K562 (cell line): ENCODE results near the gene ACTN2. TPM values are rescaled to one million over a fixed set of nuclear protein-coding genes. Genes with fewer than 3 reads are reported as not detected.

Experiments used
- ESRRA ChIP-seq: fragments of 450-650 bp; IDR thresholded peaks from 2 replicates; pipeline ENCODE4 v1.6.1; 2014; ENCODE audit warnings: low read depth, mild to moderate bottlenecking, moderate library complexity, borderline replicate concordance
- HNRNPL ChIP-seq: fragments of 200-400 bp; formaldehyde crosslinking; IDR thresholded peaks from 2 replicates; pipeline ENCODE4 v1.6.1; 2017; ENCODE audit warnings: low read depth, mild to moderate bottlenecking, low read length
- NRF1 ChIP-seq, 2 experiments: fragments of 450-650 bp; IDR thresholded peaks in 1 of 2; conservative IDR thresholded peaks in 1 of 2; 2 replicates each; pipeline ENCODE4 v1.6.1; 2014; ENCODE audit warnings: mild to moderate bottlenecking in 2 of 2
- PTTG1 ChIP-seq: fragments of 450-650 bp; IDR thresholded peaks from 2 replicates; pipeline ENCODE4 v1.6.1; 2016; ENCODE audit warnings: low read depth, mild to moderate bottlenecking, missing genetic modification characterization, missing compliant biosample characterization
- SAFB ChIP-seq: fragments of 200-400 bp; formaldehyde crosslinking; IDR thresholded peaks from 2 replicates; pipeline ENCODE4 v1.6.1; 2017; ENCODE audit warnings: low read depth, low read length, borderline replicate concordance
- TAF7 ChIP-seq: fragments of 450-650 bp; IDR thresholded peaks from 2 replicates; pipeline ENCODE4 v1.6.1; 2016; ENCODE audit warnings: missing genetic modification characterization, missing compliant biosample characterization
- U2AF1 ChIP-seq: fragments of 200-400 bp; formaldehyde crosslinking; optimal IDR thresholded peaks from 2 replicates; pipeline ENCODE3; 2017; ENCODE audit warnings: mild to moderate bottlenecking, low read depth, low read length, moderate library complexity
- U2AF2 ChIP-seq: fragments of 200-400 bp; formaldehyde crosslinking; optimal IDR thresholded peaks from 2 replicates; pipeline ENCODE3; 2017; ENCODE audit warnings: low read depth, mild to moderate bottlenecking, low read length
- XRCC5 ChIP-seq: fragments of 200-400 bp; formaldehyde crosslinking; IDR thresholded peaks from 2 replicates; pipeline ENCODE4 v1.6.1; 2017; ENCODE audit warnings: low read depth, mild to moderate bottlenecking, low read length
- ZNF133 ChIP-seq: fragments of 250-450 bp; sonication (Bioruptor Pico); IDR thresholded peaks from 2 replicates; pipeline ENCODE4 v1.4.0; 2020; ENCODE audit warnings: mild to moderate bottlenecking
- ZNF143 ChIP-seq: sonication (generic); formaldehyde crosslinking; IDR thresholded peaks from 2 replicates; pipeline ENCODE4 v1.9.0; 2022; ENCODE audit warnings: mild to moderate bottlenecking, missing genetic modification reagents
- ZNF212 ChIP-seq: fragments of 450-650 bp; formaldehyde crosslinking; IDR thresholded peaks from 2 replicates; pipeline ENCODE4 v1.4.0; 2020; ENCODE audit warnings: mild to moderate bottlenecking
- ZNF707 ChIP-seq: fragments of 250-450 bp; sonication (Bioruptor Pico); conservative IDR thresholded peaks from 2 replicates; pipeline ENCODE4 v1.8.0; 2022; ENCODE audit warnings: inconsistent platforms, mild to moderate bottlenecking, moderate library complexity
- ZNF717 ChIP-seq: fragments of 250-450 bp; sonication (Bioruptor Pico); IDR thresholded peaks from 2 replicates; pipeline ENCODE4 v1.5.0; 2021
- polyA plus RNA-seq, 8 experiments: library from polyadenylated mRNA; depleted of rRNA in 4 of 8; stranded (reverse) in 5 of 8; unstranded in 3 of 8; fragments of >200 nt; fragmentation: Nextera tagmentation in 2 of 8; fragmentation: Illumina TruSeq in 1 of 8; extraction: Ambion mirVana in 2 of 8; extraction: Trizol in 1 of 8; gene quantifications; 2 replicates each; pipeline versions ENCODE4 v1.2.1 to v1.2.3, GENCODE V29; 2011 to 2014; ENCODE audit warnings: inconsistent platforms in 1 of 8, missing spikeins in 1 of 8
- total RNA-seq, 7 experiments: library from RNA; depleted of rRNA in 6 of 7; stranded (reverse); fragments of >200 nt in 6 of 7; fragmentation: Illumina TruSeq in 2 of 7; extraction: Trizol in 2 of 7; gene quantifications; 2 replicates each; pipeline versions ENCODE4 v1.2.1 to v1.2.3, GENCODE V29; 2011 to 2021; ENCODE audit warnings: low replicate concordance in 1 of 7
- TF ChIP-seq, protein P1 (sequence below): fragments of 450-650 bp; formaldehyde crosslinking; IDR thresholded peaks from 2 replicates; pipeline ENCODE4 v1.4.0; 2020; ENCODE audit warnings: mild to moderate bottlenecking, moderate library complexity
- TF ChIP-seq, protein P2 (sequence below): sonication (generic); formaldehyde crosslinking; IDR thresholded peaks from 2 replicates; pipeline ENCODE4 v1.8.1; 2022; ENCODE audit warnings: missing genetic modification reagents
- TF ChIP-seq, protein P3 (sequence below): fragments of 450-650 bp; IDR thresholded peaks from 2 replicates; pipeline ENCODE4 v1.6.1; 2017; ENCODE audit warnings: mild to moderate bottlenecking, moderate library complexity
- TF ChIP-seq, protein P4 (sequence below), 2 experiments: fragments of 450-650 bp in 1 of 2; IDR thresholded peaks; 2 replicates each; pipeline ENCODE4 v1.6.1; 2011 to 2017; ENCODE audit warnings: low read depth in 2 of 2, antibody characterized with exemption in 1 of 2, borderline replicate concordance in 1 of 2, low read length in 1 of 2, mild to moderate bottlenecking in 1 of 2, mixed read lengths in 1 of 2; ENCODE audit not compliant: control insufficient read depth in 1 of 2
- TF ChIP-seq, protein P5 (sequence below): fragments of 450-650 bp; IDR thresholded peaks from 2 replicates; pipeline ENCODE4 v1.6.1; 2014; ENCODE audit warnings: low read depth, mild to moderate bottlenecking, moderate library complexity, borderline replicate concordance

The ACTN2 gene
- total and polyA plus RNA-seq, 9 of the 15 experiments (the other 6 are each of a cell fraction or from before 2014, with no cell fraction given), result 0.18 to 0.94 (median 0.42) TPM

DNA sequence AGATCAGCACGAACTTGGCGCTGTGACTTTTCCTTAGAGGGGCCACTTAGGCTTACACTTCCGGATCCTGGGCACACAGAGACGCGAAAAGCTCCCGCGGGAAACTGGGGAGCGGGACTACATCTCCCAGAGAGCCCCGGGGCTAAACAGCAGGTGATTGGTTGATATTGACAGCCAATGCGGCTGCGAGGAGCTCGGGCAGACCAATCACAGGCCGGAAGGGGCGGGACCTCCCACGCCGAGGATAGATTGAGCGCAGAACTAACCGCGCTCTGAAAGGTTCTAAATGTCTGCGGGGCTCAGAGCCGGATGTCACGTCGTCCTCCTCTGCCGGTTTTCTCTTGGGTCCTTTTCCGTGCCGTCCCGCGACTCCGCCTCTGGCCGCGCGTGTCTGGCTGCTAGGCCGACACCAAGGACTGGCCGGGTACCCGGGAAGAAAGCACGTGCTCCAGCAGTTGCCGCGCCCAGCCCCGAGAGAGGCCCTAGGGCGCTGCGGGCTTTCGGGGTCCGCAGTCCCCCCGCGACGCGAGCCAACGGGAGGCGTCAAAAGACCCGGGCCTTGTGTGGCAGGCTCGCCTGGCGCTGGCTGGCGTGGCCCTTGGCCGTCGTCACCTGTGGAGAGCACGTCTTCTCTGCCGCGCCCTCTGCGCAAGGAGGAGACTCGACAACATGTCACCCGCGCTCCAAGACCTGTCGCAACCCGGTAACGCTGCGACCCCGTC, 108.9 kb downstream of the ACTN2 start, which contains the start of gene MTR (continued):
- TF ChIP-seq ESRRA, result peak; percentile 32; the same call in 1 of the 2 replicates
- TF ChIP-seq U2AF2, result no peak
- TF ChIP-seq HNRNPL, result peak; percentile 49; the same call in 1 of the 2 replicates
- TF ChIP-seq NRF1 (conservative IDR thresholded peaks at IDR 0.05 in 1 of 2, IDR thresholded peaks at IDR 0.05 in 1 of 2), result peak; percentile 73 to 77
- TF ChIP-seq, protein P1, sequence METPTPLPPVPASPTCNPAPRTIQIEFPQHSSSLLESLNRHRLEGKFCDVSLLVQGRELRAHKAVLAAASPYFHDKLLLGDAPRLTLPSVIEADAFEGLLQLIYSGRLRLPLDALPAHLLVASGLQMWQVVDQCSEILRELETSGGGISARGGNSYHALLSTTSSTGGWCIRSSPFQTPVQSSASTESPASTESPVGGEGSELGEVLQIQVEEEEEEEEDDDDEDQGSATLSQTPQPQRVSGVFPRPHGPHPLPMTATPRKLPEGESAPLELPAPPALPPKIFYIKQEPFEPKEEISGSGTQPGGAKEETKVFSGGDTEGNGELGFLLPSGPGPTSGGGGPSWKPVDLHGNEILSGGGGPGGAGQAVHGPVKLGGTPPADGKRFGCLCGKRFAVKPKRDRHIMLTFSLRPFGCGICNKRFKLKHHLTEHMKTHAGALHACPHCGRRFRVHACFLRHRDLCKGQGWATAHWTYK (CRISPR knock-in tag), result peak; percentile 74
- TF ChIP-seq ZNF143 (CRISPR knock-in tag), result peak; percentile 93
- TF ChIP-seq SAFB, result no peak
- TF ChIP-seq ZNF707, result no peak
- TF ChIP-seq, protein P2, sequence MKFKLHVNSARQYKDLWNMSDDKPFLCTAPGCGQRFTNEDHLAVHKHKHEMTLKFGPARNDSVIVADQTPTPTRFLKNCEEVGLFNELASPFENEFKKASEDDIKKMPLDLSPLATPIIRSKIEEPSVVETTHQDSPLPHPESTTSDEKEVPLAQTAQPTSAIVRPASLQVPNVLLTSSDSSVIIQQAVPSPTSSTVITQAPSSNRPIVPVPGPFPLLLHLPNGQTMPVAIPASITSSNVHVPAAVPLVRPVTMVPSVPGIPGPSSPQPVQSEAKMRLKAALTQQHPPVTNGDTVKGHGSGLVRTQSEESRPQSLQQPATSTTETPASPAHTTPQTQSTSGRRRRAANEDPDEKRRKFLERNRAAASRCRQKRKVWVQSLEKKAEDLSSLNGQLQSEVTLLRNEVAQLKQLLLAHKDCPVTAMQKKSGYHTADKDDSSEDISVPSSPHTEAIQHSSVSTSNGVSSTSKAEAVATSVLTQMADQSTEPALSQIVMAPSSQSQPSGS, result 0 out of 2 replicates have a peak, but pooled peaks have one; percentile 65
- TF ChIP-seq XRCC5, result peak; percentile 89; the same call in 1 of the 2 replicates
- TF ChIP-seq ZNF133 (CRISPR knock-in tag), result no peak
- no peak for TF ChIP-seq ZNF717 (CRISPR knock-in tag)
- no peak for TF ChIP-seq PTTG1 (tag)
- no peak for TF ChIP-seq ZNF212 (CRISPR knock-in tag)
- TF ChIP-seq, protein P3, sequence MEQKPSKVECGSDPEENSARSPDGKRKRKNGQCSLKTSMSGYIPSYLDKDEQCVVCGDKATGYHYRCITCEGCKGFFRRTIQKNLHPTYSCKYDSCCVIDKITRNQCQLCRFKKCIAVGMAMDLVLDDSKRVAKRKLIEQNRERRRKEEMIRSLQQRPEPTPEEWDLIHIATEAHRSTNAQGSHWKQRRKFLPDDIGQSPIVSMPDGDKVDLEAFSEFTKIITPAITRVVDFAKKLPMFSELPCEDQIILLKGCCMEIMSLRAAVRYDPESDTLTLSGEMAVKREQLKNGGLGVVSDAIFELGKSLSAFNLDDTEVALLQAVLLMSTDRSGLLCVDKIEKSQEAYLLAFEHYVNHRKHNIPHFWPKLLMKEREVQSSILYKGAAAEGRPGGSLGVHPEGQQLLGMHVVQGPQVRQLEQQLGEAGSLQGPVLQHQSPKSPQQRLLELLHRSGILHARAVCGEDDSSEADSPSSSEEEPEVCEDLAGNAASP, result no peak
- TF ChIP-seq, protein P4, sequence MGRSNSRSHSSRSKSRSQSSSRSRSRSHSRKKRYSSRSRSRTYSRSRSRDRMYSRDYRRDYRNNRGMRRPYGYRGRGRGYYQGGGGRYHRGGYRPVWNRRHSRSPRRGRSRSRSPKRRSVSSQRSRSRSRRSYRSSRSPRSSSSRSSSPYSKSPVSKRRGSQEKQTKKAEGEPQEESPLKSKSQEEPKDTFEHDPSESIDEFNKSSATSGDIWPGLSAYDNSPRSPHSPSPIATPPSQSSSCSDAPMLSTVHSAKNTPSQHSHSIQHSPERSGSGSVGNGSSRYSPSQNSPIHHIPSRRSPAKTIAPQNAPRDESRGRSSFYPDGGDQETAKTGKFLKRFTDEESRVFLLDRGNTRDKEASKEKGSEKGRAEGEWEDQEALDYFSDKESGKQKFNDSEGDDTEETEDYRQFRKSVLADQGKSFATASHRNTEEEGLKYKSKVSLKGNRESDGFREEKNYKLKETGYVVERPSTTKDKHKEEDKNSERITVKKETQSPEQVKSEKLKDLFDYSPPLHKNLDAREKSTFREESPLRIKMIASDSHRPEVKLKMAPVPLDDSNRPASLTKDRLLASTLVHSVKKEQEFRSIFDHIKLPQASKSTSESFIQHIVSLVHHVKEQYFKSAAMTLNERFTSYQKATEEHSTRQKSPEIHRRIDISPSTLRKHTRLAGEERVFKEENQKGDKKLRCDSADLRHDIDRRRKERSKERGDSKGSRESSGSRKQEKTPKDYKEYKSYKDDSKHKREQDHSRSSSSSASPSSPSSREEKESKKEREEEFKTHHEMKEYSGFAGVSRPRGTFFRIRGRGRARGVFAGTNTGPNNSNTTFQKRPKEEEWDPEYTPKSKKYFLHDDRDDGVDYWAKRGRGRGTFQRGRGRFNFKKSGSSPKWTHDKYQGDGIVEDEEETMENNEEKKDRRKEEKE (IDR thresholded peaks at IDR 0.05; ENCODE audit: borderline replicate concordance in 1 of 2, control insufficient read depth in 1 of 2, low read depth in 2 of 2, low read length in 1 of 2), result peak in 1 of 2 experiments; percentile 94; a peak in 1 of 4 replicates
- no peak for TF ChIP-seq U2AF1
- TF ChIP-seq, protein P5, sequence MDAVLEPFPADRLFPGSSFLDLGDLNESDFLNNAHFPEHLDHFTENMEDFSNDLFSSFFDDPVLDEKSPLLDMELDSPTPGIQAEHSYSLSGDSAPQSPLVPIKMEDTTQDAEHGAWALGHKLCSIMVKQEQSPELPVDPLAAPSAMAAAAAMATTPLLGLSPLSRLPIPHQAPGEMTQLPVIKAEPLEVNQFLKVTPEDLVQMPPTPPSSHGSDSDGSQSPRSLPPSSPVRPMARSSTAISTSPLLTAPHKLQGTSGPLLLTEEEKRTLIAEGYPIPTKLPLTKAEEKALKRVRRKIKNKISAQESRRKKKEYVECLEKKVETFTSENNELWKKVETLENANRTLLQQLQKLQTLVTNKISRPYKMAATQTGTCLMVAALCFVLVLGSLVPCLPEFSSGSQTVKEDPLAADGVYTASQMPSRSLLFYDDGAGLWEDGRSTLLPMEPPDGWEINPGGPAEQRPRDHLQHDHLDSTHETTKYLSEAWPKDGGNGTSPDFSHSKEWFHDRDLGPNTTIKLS, result peak; percentile 91
- TF ChIP-seq TAF7 (tag), result peak; percentile 88
